Common myeloid progenitor, CD34-positive (primary cell): ENCODE results near the gene WWP2.
"Not testable (repeated sequence)": the region's sequence is repeated elsewhere in the genome, so short reads cannot be mapped to it uniquely, and the experiment has no call there.

ENCODE experiments used
- CTCF ChIA-PET: fragments of 350-600 bp; sonication (Branson Sonifier 250); formaldehyde crosslinking; loops from one replicate; lab custom pipeline; 2021; ENCODE audit warnings: antibody characterized with exemption; lab: Charles Lee
- POLR2A ChIA-PET: fragments of 350-600 bp; sonication (Branson Sonifier 250); formaldehyde crosslinking; loops from one replicate; lab custom pipeline; 2021; ENCODE audit warnings: antibody characterized with exemption; lab: Charles Lee
- DNase-seq, 3 donors: peaks; one replicate each; pipeline versions ENCODE4 v3.0.0 to v3.0.0-alpha.2; 2013
- H3K27ac ChIP-seq, 2 experiments: 1 replicate in 1 of 2; 2 replicates in 1 of 2; pipeline ENCODE4 v1.7.0; 2013; ENCODE audit warnings: inconsistent platforms in 2 of 2, low read length in 2 of 2, mild to moderate bottlenecking in 2 of 2, low read depth in 1 of 2, moderate library complexity in 1 of 2; ENCODE audit not compliant: severe bottlenecking in 2 of 2, insufficient read depth in 1 of 2, poor library complexity in 1 of 2
- H3K27me3 ChIP-seq, 5 experiments: replicated peaks in 2 of 5; 1 replicate in 3 of 5; 2 replicates in 2 of 5; pipeline versions ENCODE4 v1.6.1 to v1.7.0; 2013; ENCODE audit warnings: low read length in 4 of 5, mild to moderate bottlenecking in 2 of 5, moderate library complexity in 2 of 5, inconsistent platforms in 1 of 5; ENCODE audit not compliant: insufficient read depth in 5 of 5, control insufficient read depth in 4 of 5
- H3K36me3 ChIP-seq, 4 experiments: 1 replicate in 2 of 4; 2 replicates in 2 of 4; pipeline versions ENCODE4 v1.6.1 to v1.7.0; 2013; ENCODE audit warnings: low read length in 3 of 4, control low read depth in 1 of 4, mild to moderate bottlenecking in 1 of 4; ENCODE audit not compliant: control insufficient read depth in 4 of 4, insufficient read depth in 4 of 4
- H3K4me1 ChIP-seq, 4 experiments: 1 replicate in 3 of 4; 2 replicates in 1 of 4; pipeline versions ENCODE4 v1.6.1 to v1.7.1; 2013; ENCODE audit warnings: low read length in 3 of 4, mild to moderate bottlenecking in 3 of 4, control low read depth in 1 of 4, inconsistent platforms in 1 of 4, moderate library complexity in 1 of 4; ENCODE audit not compliant: control insufficient read depth in 4 of 4, insufficient read depth in 4 of 4; ENCODE audit errors: control extremely low read depth in 1 of 4
- H3K4me3 ChIP-seq, 7 experiments: 1 replicate in 4 of 7; 2 replicates in 3 of 7; pipeline versions ENCODE4 v1.5.1 to v1.7.0; 2013; ENCODE audit warnings: mild to moderate bottlenecking in 7 of 7, low read length in 6 of 7, moderate library complexity in 6 of 7, inconsistent platforms in 2 of 7, low read depth in 2 of 7, control low read depth in 1 of 7; ENCODE audit not compliant: insufficient read depth in 4 of 7, control insufficient read depth in 1 of 7; ENCODE audit errors: extremely low read depth in 1 of 7
- H3K9me3 ChIP-seq, 5 experiments: 1 replicate in 4 of 5; 2 replicates in 1 of 5; pipeline versions ENCODE4 v1.6.1 to v1.7.1; 2013; ENCODE audit warnings: low read length in 4 of 5, mild to moderate bottlenecking in 2 of 5, inconsistent platforms in 1 of 5, low read depth in 1 of 5, moderate library complexity in 1 of 5; ENCODE audit not compliant: control insufficient read depth in 4 of 5, insufficient read depth in 2 of 5; ENCODE audit errors: control extremely low read depth in 1 of 5
- WGBS: methylation state at CpG from one replicate; pipeline ENCODE4 v1.1.5; 2013; ENCODE audit not compliant: insufficient coverage; 5-methylcytosine and 5-hydroxymethylcytosine counted together

WWP2 gene

DNA sequence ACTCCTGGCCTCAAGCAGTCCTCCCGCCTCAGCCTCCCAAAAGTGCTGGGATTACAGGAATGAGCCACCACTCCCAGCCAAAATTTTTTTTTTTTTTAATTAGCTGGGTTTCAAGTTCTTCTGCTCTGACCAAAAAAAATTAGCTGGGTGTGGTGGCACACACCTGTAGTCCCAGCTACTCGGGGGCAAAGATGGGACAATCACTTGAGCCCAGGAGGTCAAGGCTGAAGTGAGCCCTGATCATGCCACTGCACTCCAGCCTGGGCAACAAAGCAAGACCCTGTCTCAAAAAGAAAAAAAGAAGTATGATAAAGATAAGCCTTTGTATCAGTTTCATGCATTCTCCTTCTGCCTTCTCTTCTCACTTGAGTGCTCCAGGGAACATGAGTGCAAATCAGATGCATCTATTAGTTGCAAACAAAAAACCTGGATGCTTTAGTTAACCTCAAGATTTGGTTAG lies 37.7 kb upstream of the WWP2 start:
- no peak overlapping the region for H3K4me3 ChIP-seq
- H3K9me3 ChIP-seq, result no peaks in the 10 kb centered on the region
- ChIA-PET CTCF (interaction anchor here (1.2 to 2.3 kb wide), 3 partner anchors 16 to 30 kb away, joined by 5 to 11 read pairs (median 5); partner anchors contain the start of gene NOB1), POLR2A (no interaction called here)
- 92% methylated on average over 2 of the region's 2 CpGs for WGBS
- peaks cover 4 to 35% (median 15%) of the 10 kb centered on the region in 4 experiments for H3K4me1 ChIP-seq
- H3K27ac ChIP-seq, result no peak overlapping the region
- no peak for DNase-seq
- no peaks in the 10 kb centered on the region for H3K36me3 ChIP-seq
- H3K27me3 ChIP-seq, result no peaks in the 10 kb centered on the region

DNA sequence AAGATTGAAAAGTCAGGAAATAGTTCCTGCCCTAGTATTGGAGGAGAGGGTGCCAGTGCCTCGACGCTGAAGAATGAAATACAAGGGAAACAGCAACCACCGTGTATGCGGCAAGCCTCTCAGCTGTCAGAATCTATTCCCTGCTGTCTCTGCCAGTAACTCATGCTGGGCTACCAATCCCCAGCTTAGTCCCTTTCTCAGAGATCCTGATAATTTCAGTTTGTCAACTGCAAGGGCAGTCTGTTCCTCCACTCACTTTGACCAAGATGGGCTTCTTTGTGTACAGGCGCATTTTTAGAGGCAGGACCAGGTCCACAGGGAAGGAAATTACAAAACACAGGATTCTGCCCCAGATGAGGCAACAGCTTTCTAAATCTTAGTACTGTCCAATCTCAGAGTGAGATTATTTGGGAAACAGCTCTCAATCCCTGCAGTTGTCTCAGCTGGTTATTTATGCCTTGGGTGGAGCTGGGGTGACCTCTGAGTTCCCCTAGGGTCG lies 37.1 kb upstream of the WWP2 start:
- Histone ChIP-seq H3K9me3 (no peaks in the 10 kb centered on the region), H3K27ac (no peak overlapping the region), H3K36me3 (no peaks in the 10 kb centered on the region), H3K4me3 (no peak overlapping the region), H3K4me1 (peaks cover 4 to 35% (median 15%) of the 10 kb centered on the region in 4 experiments), H3K27me3 (no peaks in the 10 kb centered on the region)
- DNase-seq, result no peak
- CTCF ChIA-PET, result interaction anchor here (1.2 to 2.4 kb wide), 4 partner anchors 16 to 81 kb away, joined by 3 to 11 read pairs (median 6); partner anchors contain the start of gene NOB1
- 94% methylated on average over 6 of the region's 6 CpGs for WGBS
- POLR2A ChIA-PET, result interaction anchor here (1.5 kb wide), 1 partner anchor 29 kb away, joined by 5 read pairs; the partner anchor contains the start of gene NOB1

DNA sequence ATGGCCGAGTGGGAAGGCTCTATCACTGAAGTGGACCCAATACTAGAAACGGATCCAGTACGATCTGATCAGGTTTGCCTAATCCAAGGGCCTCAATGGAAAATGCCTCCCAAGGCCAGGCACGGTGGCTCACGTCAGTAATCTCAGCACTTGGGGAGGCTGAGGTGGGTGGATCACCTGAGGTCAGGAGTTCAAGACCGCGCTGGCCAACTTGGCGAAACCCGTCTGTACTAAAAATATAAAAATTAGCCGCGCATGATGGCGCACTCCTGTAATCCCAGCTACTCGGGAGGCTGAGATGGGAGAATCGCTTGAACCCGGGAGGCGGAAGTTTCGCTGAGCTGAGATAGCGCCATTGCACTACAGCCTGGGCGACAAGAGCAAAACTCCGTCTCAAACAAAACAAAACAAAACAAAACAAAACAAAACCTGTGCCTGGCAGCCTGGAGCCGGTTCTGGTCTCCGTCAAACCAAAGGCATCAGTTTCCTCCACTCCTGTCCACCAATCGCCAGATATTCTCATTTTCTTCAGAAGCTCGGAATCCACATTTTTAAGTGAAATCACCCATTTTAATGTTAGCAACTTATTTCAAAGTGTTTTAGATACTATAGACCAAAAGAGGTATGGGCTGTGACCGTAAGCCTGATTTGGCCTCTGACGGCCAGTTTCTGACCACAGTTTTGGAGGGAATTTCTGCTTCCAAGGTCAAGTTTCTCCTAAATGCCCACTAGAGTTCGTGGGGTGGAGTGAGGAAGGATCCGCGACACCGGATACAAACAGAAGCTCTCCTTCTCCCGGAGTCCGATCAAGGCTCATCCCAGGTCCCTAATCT lies 36.4 kb upstream of the WWP2 start:
- peak overlapping the region; percentile 64 to 88 for H3K27ac ChIP-seq
- H3K9me3 ChIP-seq, result no peaks in the 10 kb centered on the region
- H3K36me3 ChIP-seq, result no peaks in the 10 kb centered on the region
- H3K4me1 ChIP-seq, result peaks cover 4 to 35% (median 15%) of the 10 kb centered on the region in 4 experiments
- no peaks in the 10 kb centered on the region for H3K27me3 ChIP-seq
- peak overlapping the region; percentile 45 to 91 (median 79) for H3K4me3 ChIP-seq
- ChIA-PET CTCF (interaction anchor here (1.2 to 2.4 kb wide), 5 partner anchors 28 to 81 kb away, joined by 3 to 11 read pairs (median 6); partner anchors contain the start of gene NOB1), POLR2A (interaction anchor here (0.6 to 1.5 kb wide), 2 partner anchors 29 to 302 kb away, joined by 3 to 5 read pairs; partner anchors contain the start of gene NOB1)
- no peak for DNase-seq
- over 99% methylated on average over 19 of the region's 32 CpGs for WGBS

DNA sequence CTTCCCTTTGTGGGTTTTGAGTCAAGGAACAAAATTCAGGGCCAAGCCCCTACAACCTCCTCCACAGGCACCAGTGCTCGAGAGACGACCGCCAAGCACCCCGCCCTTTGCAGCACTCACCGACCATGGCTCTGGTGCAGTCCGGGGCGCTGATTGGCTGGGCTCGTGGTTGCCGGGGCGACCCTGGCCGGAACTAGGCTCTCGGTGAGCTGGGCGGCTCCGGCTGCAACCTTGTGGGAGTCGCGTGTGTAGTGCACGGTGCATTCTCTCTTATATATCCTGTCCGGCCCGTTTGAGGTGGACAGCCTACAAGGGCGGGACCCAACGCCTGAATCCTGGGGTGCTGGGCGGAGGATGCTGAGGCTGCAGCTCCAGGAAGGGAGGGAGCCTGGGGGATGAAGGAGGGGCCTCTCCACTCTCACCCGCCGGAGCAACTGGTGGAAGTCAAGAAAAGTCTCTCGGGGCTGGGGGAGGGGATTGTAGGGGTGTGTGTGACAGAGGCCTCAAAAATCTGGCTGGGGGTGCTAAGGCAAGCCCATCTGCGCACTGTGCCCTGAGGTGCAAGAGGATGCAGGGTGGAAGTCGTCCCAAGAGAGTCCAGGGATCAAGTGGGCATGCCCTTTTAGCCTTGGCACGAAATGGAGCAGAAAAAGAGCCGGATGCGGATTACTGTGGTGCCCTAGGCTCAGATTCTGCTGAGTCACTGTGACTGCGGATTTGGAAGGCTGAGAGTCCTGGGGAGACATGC lies 35.6 kb upstream of the WWP2 start, which contains the start of gene NQO1:
TSS of gene NQO1 (minus strand) at position 248 of the 748 bp plus-strand sequence. CDS start at position 127, 121 bp downstream.
- Histone ChIP-seq H3K4me3 (peak within 1 kb of the TSS; percentile 45 to 91 (median 79)), H3K9me3 (no peaks in the 10 kb centered on the region), H3K27me3 (no peaks in the 10 kb centered on the region), H3K36me3 (no peaks in the 10 kb centered on the region), H3K4me1 (peaks cover 4 to 35% (median 15%) of the 10 kb centered on the region in 4 experiments), H3K27ac (peak within 1 kb of the TSS; percentile 64 to 88)
- POLR2A ChIA-PET, result interaction anchor here (0.6 to 1.5 kb wide), 2 partner anchors 28 to 301 kb away, joined by 3 to 5 read pairs; partner anchors contain the start of gene NOB1
- peak; percentile 86 to 95 (median 95) for DNase-seq
- CTCF ChIA-PET, result interaction anchor here (1.2 to 2.4 kb wide), 5 partner anchors 28 to 80 kb away, joined by 3 to 10 read pairs (median 6); partner anchors contain the start of gene NOB1
- WGBS, result 0% methylated on average over 28 of the region's 31 CpGs

DNA sequence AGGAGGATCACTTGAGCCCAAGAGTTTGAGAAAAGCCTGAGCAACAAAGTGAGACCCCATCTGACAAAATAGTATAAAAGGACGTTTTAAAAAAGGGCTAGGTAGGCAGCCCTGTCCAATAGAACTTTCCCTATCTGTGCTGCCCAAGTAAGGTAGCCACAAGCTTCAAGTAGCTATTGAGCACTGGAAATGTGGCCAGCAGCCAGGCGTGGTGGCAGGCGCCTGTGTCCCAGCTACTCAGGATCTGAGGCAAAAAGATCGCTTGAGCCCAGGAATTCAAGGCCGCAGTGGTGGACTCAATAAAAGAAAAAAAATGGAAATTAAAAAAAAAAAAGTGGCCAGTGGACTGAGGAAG lies 34.2 kb upstream of the WWP2 start:
- ChIA-PET CTCF (interaction anchor here (1.1 to 1.8 kb wide), 2 partner anchors 15 to 27 kb away, joined by 4 to 10 read pairs; partner anchors contain the start of gene NOB1), POLR2A (interaction anchor here (1.0 kb wide), 1 partner anchor 10 kb away, joined by 4 read pairs; no protein-coding TSS in a partner anchor)
- WGBS, result 96% methylated on average over 5 of the region's 5 CpGs
- Histone ChIP-seq H3K4me1 (peaks cover 4 to 35% (median 15%) of the 10 kb centered on the region in 4 experiments), H3K27me3 (no peaks in the 10 kb centered on the region), H3K4me3 (no peak overlapping the region), H3K27ac (peak overlapping the region in 1 of 2 experiments; percentile 88), H3K36me3 (no peaks in the 10 kb centered on the region), H3K9me3 (no peaks in the 10 kb centered on the region)
- DNase-seq, result peak in 1 of 3 donors; percentile 10

DNA sequence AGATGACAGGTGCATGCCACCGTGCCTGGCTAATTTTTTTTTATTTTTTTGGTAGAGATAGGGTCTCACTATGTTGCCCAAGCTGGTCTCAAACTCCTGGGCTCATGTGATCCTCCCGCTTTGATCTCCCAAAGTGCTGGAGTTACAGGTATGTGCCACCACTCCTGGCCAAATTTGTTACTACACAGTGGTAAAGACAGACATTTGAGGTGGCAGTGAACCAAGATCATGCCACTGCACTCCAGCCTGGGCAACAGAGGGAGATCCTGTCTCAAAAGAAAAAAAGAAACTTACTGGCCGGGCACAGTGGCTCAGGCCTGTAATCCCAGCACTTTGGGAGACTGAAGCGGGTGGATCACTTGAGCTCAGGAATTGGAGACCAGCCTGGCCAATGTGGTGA lies 33.1 kb upstream of the WWP2 start:
- H3K4me1 ChIP-seq, result peaks cover 4 to 35% (median 15%) of the 10 kb centered on the region in 4 experiments
- DNase-seq, CTCF ChIA-PET, H3K27ac ChIP-seq, H3K36me3 ChIP-seq, POLR2A ChIA-PET, H3K4me3 ChIP-seq, H3K9me3 ChIP-seq, H3K27me3 ChIP-seq: not testable (repeated sequence)
- WGBS, result 100% methylated on average over 2 of the region's 4 CpGs
